Measurements from ENCODE around the gene ABCD4.

DNA sequence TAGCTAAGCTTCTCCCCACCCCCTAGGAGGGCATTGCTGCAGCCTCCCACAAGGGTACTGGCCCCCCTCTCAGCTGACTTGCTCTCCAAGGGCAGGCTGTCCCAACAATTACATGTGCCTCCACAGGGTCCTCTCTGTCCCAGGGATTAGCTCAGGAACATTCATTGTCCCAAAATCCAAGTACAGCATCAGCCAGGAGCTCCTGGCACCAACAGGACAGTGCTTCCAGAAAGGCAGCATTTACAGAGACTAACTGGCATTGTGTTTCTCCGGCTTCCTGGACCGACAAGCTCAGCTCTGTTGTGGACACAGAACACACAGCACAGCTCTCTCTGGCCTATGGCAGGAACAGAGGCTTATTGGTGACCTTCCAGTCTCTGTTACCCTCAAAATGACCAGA lies 21.7 kb downstream of the ABCD4 start:
- TF ChIP-seq, protein P1, sequence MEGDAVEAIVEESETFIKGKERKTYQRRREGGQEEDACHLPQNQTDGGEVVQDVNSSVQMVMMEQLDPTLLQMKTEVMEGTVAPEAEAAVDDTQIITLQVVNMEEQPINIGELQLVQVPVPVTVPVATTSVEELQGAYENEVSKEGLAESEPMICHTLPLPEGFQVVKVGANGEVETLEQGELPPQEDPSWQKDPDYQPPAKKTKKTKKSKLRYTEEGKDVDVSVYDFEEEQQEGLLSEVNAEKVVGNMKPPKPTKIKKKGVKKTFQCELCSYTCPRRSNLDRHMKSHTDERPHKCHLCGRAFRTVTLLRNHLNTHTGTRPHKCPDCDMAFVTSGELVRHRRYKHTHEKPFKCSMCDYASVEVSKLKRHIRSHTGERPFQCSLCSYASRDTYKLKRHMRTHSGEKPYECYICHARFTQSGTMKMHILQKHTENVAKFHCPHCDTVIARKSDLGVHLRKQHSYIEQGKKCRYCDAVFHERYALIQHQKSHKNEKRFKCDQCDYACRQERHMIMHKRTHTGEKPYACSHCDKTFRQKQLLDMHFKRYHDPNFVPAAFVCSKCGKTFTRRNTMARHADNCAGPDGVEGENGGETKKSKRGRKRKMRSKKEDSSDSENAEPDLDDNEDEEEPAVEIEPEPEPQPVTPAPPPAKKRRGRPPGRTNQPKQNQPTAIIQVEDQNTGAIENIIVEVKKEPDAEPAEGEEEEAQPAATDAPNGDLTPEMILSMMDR (IDR thresholded peaks at IDR 0.05 in 2 of 3, conservative IDR thresholded peaks at IDR 0.05 in 1 of 3; ENCODE audit: borderline replicate concordance in 1 of 3, insufficient read depth in 1 of 3, low read depth in 2 of 3, low read length in 2 of 3) = no peak
- TF ChIP-seq ZNF274 (IDR thresholded peaks at IDR 0.05; ENCODE audit: low read depth, low read length) (no peak), EZH2 (IDR thresholded peaks at IDR 0.05) (no peak), POLR2A (IDR thresholded peaks at IDR 0.05; ENCODE audit: borderline replicate concordance, extremely low read depth, insufficient read depth, insufficient read length) (no peak), YY1 (IDR thresholded peaks at IDR 0.05; ENCODE audit: extremely low read depth, insufficient replicate concordance, low read depth, low read length) (no peak), POLR2AphosphoS5 (IDR thresholded peaks at IDR 0.05; ENCODE audit: low read depth, low read length) (no peak), CEBPB (IDR thresholded peaks at IDR 0.05; ENCODE audit: low read depth) (no peak), SP1 (IDR thresholded peaks at IDR 0.05; ENCODE audit: low read depth) (no peak), TCF7L2 (IDR thresholded peaks at IDR 0.05; ENCODE audit: borderline replicate concordance, extremely low read depth, insufficient read depth, insufficient read length) (no peak), RAD21 (IDR thresholded peaks at IDR 0.05; ENCODE audit: low read depth) (no peak), EZH2phosphoT487 (IDR thresholded peaks at IDR 0.05; ENCODE audit: borderline replicate concordance) (no peak)
- TF ChIP-seq, protein P2, sequence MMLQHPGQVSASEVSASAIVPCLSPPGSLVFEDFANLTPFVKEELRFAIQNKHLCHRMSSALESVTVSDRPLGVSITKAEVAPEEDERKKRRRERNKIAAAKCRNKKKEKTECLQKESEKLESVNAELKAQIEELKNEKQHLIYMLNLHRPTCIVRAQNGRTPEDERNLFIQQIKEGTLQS (IDR thresholded peaks at IDR 0.05) = no peak
- TF ChIP-seq, protein P3, sequence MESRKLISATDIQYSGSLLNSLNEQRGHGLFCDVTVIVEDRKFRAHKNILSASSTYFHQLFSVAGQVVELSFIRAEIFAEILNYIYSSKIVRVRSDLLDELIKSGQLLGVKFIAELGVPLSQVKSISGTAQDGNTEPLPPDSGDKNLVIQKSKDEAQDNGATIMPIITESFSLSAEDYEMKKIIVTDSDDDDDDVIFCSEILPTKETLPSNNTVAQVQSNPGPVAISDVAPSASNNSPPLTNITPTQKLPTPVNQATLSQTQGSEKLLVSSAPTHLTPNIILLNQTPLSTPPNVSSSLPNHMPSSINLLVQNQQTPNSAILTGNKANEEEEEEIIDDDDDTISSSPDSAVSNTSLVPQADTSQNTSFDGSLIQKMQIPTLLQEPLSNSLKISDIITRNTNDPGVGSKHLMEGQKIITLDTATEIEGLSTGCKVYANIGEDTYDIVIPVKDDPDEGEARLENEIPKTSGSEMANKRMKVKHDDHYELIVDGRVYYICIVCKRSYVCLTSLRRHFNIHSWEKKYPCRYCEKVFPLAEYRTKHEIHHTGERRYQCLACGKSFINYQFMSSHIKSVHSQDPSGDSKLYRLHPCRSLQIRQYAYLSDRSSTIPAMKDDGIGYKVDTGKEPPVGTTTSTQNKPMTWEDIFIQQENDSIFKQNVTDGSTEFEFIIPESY (IDR thresholded peaks at IDR 0.05; ENCODE audit: extremely low read depth, insufficient replicate concordance, low read length) = no peak
